Measurements from ENCODE around the gene GLIS1. TPM values are rescaled to one million over a fixed set of nuclear protein-coding genes. Genes with fewer than 3 reads are reported as not detected.
A peak's percentile ranks its signal among the peaks of the same experiment; 100 is the strongest.

Gene GLIS1
- total RNA-seq, 4 donors from 2014 or later = not detected

DNA sequence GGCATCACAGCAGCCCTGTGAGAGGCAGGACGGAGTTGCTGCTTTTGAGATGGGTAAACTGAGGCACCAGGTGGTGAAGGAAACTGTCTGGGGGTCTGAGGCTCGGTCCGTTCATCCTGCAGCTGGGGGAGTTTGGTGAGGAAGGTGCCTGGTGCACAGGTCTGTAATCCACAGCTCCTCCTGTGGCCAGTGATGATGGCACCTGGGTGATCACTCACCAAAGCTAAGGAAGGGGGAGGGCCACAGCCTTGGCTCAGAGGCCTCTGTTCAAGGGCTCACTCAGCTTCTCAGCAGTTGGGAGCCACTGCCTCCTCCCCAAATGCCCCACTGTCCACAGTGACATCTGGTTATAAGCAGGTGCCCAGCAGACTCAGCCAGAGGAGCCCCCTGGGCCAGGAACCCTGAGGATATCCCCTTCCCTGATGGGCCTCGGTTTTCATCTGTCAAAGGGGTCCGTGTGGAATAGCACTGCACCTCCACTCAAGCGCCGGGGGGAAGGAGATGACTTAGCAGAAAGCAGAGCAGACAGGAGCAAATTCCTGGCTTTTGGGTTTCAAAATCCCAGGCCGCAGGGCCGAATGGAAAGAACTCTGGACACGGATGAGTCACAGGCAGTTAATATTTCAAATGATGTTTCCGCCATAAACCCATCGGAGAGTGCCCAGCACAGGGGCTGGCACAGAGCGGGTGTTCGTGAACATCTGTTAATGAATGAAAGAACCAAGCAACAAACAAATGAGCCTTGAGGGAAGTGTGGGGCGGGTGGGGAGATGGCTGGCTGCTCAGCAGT is 197.0 kb downstream of the GLIS1 start:
- Histone ChIP-seq H3K27me3 (no peaks in the 10 kb centered on the region), H3K4me1 (peaks cover 17 to 23% of the 10 kb centered on the region in 2 donors), H3K27ac (peak overlapping the region; percentile 57 to 90 (median 86)), H3K4me3 (peak overlapping the region in 1 of 4 donors; percentile 35), H3K36me3 (no peaks in the 10 kb centered on the region), H3K9me3 (no peaks in the 10 kb centered on the region)
- peak; percentile 75 to 77 for ATAC-seq
- intact Hi-C loops (cut with DNase I; ENCODE audit: low total_unique reads) = no loop called here
- in situ Hi-C loops (cut with MboI; ENCODE audit: low sequenced_read_pairs in 4 of 4) = no loop called here
- TF ChIP-seq, protein P1, sequence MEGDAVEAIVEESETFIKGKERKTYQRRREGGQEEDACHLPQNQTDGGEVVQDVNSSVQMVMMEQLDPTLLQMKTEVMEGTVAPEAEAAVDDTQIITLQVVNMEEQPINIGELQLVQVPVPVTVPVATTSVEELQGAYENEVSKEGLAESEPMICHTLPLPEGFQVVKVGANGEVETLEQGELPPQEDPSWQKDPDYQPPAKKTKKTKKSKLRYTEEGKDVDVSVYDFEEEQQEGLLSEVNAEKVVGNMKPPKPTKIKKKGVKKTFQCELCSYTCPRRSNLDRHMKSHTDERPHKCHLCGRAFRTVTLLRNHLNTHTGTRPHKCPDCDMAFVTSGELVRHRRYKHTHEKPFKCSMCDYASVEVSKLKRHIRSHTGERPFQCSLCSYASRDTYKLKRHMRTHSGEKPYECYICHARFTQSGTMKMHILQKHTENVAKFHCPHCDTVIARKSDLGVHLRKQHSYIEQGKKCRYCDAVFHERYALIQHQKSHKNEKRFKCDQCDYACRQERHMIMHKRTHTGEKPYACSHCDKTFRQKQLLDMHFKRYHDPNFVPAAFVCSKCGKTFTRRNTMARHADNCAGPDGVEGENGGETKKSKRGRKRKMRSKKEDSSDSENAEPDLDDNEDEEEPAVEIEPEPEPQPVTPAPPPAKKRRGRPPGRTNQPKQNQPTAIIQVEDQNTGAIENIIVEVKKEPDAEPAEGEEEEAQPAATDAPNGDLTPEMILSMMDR (IDR thresholded peaks at IDR 0.05 in 4 of 5, conservative IDR thresholded peaks at IDR 0.05 in 1 of 5) = peak; percentile 32 to 56 (median 54)
- no peak for TF ChIP-seq POLR2A (IDR thresholded peaks at IDR 0.05)
- DNase-seq = peak; percentile 49 to 78

DNA sequence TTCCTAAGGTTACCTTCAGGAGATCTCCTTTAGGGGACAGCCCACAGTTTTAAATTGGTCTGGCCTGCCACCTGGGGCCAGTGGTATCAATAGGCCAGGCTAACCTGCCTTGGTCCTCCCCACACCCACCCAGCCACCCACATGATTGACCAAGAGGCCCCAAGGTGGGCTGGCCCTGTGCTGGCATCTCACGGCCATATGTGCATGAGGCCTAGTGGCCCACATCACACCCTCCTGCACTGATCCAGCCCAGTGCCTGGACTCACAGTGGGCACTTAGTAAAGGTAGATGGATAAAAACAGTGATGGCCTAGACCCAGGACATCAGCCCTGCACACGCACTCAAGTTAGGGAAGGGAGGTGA is 197.7 kb downstream of the GLIS1 start:
- in situ Hi-C loops (cut with MboI; ENCODE audit: low sequenced_read_pairs in 4 of 4) (no loop called here), intact Hi-C loops (cut with DNase I; ENCODE audit: low total_unique reads) (no loop called here)
- TF ChIP-seq, protein P1 (IDR thresholded peaks at IDR 0.05 in 4 of 5, conservative IDR thresholded peaks at IDR 0.05 in 1 of 5) = no peak
- no peak for TF ChIP-seq POLR2A (IDR thresholded peaks at IDR 0.05)
- ATAC-seq (no peak), DNase-seq (no peak)
- no peak overlapping the region for H3K4me3 ChIP-seq
- no peaks in the 10 kb centered on the region for H3K9me3 ChIP-seq
- H3K36me3 ChIP-seq = no peaks in the 10 kb centered on the region
- H3K4me1 ChIP-seq = peaks cover 17 to 23% of the 10 kb centered on the region in 2 donors
- H3K27me3 ChIP-seq = no peaks in the 10 kb centered on the region
- H3K27ac ChIP-seq = peak overlapping the region in 1 of 4 donors; percentile 86

DNA sequence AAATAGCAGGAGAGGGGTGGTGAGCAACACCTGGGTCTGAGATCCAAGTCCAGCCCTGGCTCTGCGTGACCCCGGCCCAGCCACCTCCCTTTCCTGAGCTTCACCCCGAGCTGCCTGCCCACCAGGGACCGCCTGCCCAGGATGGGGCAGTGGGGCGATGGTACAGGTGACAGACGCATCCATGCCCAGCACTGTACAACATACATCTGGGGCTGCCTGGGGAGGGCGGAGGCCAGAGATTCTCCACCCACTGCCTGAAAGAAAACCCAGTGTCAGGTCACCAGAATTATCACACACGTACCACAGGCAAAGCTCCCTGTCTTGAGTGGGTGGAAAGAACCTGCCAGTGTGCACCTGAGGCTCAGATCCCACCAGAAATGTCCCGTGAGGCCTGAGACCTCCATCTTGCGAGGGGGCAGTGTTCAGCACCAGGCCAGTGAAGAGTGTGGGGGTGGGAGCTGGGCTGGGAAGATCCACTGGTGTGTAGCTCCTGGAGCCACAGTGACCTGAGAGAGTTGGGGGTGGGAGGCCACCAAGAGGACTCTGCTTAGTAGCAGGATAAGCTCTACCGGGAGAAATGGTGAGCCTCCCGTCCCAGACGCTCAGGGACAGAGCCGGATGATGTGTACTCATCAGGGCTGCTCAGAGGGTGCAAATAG is 198.2 kb downstream of the GLIS1 start:
- intact Hi-C loops (cut with DNase I; ENCODE audit: low total_unique reads) (no loop called here), in situ Hi-C loops (cut with MboI; ENCODE audit: low sequenced_read_pairs in 4 of 4) (no loop called here)
- Histone ChIP-seq H3K27ac (no peak overlapping the region), H3K36me3 (no peaks in the 10 kb centered on the region), H3K4me3 (no peak overlapping the region), H3K4me1 (peaks cover 14 to 20% of the 10 kb centered on the region in 2 donors), H3K27me3 (no peaks in the 10 kb centered on the region), H3K9me3 (no peaks in the 10 kb centered on the region)
- ATAC-seq (no peak), DNase-seq (no peak)
- TF ChIP-seq, protein P1 (IDR thresholded peaks at IDR 0.05 in 4 of 5, conservative IDR thresholded peaks at IDR 0.05 in 1 of 5) = no peak
- TF ChIP-seq POLR2A (IDR thresholded peaks at IDR 0.05) = no peak

DNA sequence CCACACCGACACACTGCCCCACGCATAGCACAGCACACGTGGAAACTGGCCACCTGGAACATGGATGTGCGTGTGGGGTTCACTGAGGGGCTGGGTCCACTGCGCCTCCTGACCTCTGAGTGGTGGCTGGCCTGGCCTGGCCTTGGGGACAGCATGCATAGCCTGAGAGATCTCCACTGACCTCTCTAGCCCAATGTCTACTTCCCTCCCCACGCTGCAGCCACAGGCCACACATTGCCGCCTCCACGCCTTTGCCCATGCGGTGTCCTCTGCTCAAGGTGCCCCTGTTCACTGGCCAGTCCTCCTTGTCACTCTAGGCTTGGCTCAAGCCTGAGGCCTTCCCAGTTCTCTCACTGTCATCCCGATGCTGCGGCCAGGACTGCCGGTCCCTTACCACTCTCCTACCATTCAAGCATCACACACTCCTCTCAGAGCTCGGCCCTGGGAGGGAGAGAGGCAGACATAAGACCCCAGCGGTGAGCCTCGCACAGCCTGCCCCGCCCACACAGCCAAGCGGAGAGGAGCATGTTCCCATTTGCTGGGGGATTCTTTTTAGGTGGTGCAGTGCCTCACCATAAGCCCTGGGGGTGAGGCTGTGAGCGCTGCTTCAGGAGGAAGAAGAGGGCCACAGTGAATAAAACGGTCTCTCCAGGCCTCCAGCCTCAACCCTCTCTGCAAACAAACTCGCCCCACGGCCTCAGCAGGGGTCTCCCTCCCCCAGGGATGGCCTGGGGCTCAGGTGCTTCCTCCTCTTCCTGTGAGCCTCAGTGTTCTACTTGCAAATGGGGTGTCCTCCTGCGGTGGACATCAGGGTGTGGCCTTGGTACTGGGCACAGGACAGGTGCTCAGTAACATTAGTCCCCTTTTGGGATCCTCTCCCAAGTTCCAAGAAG is 199.0 kb downstream of the GLIS1 start:
- ATAC-seq = no peak
- no peak for DNase-seq
- Histone ChIP-seq H3K36me3 (no peaks in the 10 kb centered on the region), H3K27ac (no peak overlapping the region), H3K27me3 (no peaks in the 10 kb centered on the region), H3K4me3 (no peak overlapping the region), H3K4me1 (peaks cover 10 to 16% of the 10 kb centered on the region in 2 donors), H3K9me3 (no peaks in the 10 kb centered on the region)
- TF ChIP-seq, protein P1 (IDR thresholded peaks at IDR 0.05 in 4 of 5, conservative IDR thresholded peaks at IDR 0.05 in 1 of 5) = no peak
- TF ChIP-seq POLR2A (IDR thresholded peaks at IDR 0.05) = no peak
- intact Hi-C loops (cut with DNase I; ENCODE audit: low total_unique reads) = no loop called here
- in situ Hi-C loops (cut with MboI; ENCODE audit: low sequenced_read_pairs in 4 of 4) = no loop called here
